Non-pigmented ciliary epithelial cell (primary cell): Measurements from ENCODE around the gene GTF3C1.
"Not testable (repeated sequence)": the region's sequence is repeated elsewhere in the genome, so short reads cannot be mapped to it uniquely, and the experiment has no call there.

Source experiments
- DNase-seq: peaks from one replicate; pipeline ENCODE4 v3.0.0-alpha.2; 2010; ENCODE audit warnings: low read depth

The GTF3C1 gene

DNA sequence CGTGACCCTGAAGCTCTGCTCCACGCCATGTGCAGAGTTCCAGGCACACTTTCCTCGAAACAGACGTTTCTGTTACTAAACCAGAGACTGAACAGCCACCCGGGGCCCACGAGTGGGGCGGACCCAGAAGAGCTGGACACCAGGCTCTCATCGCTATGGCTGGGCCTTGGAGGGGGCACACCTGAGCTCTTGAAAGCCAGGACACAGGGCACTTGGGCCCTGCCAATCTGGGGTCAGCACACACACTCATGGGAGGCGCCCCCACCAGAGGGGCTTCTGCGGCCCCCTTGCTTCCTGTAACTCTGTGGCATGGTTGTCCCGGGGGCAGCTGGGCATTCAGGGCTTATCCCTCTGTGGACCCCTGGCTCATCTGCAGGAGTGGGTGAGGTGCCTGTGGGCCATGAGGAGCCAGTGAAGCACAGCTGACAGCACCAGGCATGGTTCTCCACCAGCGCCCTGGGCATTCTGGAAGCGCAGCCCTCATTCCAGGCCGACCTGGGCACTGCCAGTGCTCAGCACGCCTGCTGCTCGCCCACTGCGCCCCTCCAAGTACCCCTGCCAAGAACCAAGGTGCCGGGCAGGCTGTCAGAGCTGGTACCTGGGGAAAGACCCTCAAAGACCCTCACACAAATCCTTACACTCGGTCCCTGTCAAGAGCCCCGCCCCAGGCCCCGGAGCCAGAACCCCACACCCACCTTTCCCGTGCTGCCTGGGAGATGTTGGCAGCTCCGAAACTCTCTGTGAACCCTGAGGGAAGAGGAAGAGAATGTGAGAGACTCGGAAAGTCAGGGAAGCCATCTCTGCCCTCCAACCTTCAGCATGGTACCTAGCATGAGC, 86.6 kb downstream of the GTF3C1 start:
- no peak for DNase-seq

GRCh38 chr16:27462200-27462845, 87.4 kb downstream of the GTF3C1 start:
- DNase-seq, result no peak

DNA sequence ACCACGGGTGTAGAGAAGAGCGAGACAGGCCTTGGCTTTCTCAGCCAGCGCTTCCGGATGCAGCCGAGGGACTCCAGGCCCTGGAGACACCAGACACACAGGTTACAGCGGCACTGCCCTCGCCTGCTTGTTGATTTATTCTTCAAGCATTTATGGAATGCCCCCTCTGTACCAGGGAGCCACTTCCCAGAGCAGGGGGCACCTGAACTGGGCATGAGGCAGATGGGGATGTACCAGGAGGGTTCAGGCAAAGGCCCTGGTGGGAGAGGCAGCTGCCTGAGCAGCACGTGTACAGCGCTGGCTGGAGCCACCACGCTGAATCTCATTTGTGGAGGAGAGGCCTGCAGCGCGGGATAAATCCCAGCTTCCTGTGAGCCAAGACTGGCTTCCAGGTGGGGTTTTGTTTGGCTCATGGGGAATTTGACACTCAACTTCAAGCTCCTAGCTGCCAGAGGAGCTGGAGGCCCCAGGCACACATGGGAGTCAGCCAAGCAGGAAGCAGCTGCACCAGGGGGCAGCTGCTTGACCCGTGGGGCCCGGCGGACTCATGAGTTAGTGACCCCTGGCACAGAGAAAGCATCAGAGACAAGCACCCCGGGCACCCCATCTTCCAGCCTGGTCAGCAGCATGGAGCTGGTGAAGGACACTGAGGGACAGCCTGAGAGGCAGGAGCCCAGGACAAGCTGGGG, 88.1 kb downstream of the GTF3C1 start:
- no peak for DNase-seq

- no peak for DNase-seq
These were observed 88.8 kb downstream of the GTF3C1 start for GRCh38 chr16:27460663-27461482.

DNA sequence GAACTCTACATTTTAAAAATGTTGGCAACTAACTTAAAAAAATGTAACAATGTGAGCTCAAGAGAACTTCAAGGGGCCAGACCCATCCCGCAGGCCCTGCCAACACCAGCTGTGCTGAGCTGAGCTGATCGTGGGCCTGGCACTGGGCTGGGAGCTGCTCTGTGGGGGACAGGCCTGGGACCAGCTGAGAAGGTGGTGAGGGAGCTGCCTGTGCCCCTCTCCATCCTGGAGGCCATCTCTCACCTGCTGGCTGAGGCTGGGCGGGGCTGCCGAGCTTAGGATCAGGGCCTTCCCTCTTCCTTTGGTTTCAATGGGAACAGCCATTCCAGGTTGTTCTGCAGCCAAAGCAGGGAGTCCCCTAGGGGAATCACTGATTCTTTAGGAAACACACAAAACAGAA, 89.5 kb downstream of the GTF3C1 start:
- DNase-seq, result no peak

- no peak for DNase-seq
These were observed 90.6 kb downstream of the GTF3C1 start for GRCh38 chr16:27458987-27459688.

- no peak for DNase-seq
These were observed 91.5 kb downstream of the GTF3C1 start for GRCh38 chr16:27458258-27458657.

- DNase-seq, result not testable (repeated sequence)
These were observed 92.2 kb downstream of the GTF3C1 start for GRCh38 chr16:27457605-27457900.

DNA sequence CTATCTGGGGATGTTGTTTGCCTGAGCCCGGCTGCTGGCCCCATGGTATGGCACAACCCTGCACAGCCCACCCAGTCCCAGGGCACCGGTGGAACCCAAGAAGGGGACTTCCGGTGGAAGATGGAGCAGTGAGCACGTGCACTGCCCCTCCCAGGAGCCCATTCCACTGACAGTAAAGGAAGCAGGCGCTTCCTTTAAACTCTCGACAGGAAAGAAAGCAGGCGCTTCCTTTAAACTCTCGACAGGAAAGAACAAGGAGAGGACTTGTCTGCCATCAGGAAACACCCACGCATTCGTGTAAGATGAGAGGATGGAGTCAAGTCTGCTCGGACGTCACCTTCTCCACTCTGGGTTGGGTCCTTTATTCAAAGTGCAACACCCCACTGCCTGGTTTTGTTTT, 94.0 kb downstream of the GTF3C1 start:
- no peak for DNase-seq

DNA sequence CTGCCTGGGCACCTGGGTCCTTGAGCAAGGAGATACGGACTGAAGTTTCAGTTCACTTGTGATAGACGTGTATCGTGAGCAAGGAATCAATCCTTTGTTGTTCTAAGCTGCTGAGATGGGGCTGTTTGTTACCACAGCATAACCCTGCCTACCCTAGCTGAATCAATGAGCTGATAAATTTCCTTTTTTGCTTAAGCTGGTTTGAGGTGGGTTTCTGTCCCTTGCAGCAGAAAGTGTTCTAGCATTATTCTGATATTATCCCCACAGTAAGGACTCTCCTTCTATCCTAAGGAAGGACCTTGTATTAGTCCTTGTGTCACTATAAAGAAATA, 96.3 kb downstream of the GTF3C1 start:
- DNase-seq, result no peak

DNA sequence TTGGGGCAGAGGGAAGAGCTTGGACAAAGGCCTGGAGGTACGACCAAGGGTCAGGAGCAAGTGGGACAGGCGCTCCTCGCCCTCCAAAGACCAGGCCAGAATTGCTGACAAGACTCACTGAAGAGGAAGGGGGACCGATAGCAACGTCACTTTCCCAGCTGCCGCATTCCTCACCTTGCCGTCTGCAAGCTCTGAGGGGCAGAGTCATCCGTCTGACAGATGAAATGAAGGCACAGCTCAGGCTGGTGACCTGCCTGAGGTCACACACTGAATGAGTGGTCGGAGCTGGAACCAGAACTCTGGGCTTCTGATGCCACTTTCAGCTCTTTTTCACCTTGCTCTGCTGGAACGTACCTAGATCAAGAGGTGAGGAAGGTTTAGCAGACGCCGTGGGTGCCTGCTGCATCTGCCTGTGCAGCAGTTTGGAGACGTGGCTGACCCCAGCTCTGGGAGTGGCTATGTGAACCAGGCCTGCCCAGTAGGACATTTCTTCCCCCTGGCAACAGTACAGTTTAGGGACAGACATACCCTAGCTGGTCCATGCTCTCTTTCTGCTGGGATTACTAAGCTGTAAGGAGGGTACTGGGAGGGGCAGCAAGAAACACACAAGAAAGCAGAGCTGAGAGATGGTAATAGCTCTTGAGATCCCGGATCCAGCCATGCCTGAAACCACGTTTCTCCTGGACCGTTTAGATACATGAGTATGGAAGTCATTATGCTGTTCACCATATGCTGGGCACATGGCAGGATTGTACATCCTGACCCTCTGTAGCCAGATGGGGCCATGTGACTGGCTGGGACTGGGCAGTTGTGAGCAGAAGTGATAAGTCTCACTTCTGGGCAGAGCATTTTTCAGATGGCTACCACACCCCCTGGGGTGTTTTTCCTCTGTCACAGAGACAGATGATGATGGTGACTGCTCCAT, 96.9 kb downstream of the GTF3C1 start:
- DNase-seq, result no peak

- DNase-seq, result no peak
These were observed 99.5 kb downstream of the GTF3C1 start for GRCh38 chr16:27450196-27450549.

DNA sequence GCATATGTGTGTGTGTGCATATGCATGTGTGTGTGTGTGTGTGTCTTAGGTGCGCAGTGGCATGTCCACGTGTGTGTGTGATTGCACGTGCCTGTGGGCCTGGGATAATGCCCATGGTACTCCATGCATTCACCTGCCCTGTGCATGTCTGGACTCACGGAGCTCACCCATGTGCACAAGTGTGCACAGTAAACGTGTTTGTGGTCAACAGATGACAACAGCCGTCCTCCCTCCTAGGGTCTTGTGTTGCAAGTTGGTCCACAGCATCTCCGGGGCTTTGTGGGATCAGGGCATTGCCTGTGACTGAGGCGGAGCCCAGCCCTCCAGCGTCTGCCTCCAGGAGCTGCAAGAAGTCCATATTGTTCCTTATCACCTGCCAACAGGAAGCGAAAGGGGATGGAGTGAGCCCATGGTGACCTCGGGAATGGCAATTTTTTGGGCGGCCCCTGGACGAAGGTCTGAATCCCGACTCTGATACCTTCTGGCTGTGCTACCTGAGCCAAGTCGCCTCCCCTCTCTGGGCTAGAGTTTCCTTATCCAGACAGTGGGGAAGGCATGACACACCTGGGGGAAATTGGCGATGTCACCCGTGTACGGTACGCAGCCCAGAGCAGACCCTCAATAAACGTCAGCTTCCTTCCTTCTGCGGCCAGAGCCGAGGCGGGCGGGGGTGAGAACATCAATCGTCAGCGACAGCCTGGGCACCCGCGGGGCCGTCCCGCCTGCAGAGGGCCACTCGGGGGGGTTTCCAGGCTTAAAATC, 100.1 kb downstream of the GTF3C1 start:
- DNase-seq, result no peak

- no peak for DNase-seq
These were observed 100.9 kb downstream of the GTF3C1 start for GRCh38 chr16:27448532-27449433.

GRCh38 chr16:27447301-27447700, 102.4 kb downstream of the GTF3C1 start:
- DNase-seq, result no peak

GRCh38 chr16:27446721-27447120, 103.0 kb downstream of the GTF3C1 start:
- DNase-seq, result no peak

DNA sequence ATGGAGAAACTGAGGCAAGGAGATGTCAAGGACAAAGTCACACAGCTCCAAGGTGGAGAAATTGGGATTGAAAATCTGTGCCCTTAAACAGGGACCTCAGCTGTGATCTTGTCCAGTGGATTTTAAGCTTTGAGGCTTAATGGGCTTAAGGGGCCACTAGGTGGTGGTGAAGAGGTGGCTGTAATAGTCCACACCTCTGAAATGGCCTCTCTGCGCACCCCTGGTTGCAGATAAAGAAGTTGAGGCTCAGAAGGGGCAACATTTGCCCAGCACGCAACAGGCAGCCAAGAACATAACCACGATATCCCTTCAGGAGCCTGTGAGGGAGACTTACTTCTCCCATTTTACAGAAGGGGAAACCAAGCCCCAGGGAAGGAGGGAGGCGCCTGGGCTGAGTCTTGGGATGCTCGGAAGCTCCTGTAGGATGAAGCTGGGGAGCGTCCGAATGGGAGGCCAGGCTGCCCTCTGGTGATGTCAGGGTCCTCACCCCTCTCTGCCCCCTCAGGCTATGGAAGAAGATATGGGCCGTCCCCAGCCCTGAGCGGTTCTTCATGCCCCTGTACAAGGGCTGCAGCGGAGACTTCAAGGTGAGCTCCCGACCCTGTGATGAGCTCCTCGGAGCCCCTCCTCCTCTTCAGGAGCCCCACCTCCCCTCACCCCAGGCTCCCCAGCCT, 104.1 kb downstream of the GTF3C1 start:
- no peak for DNase-seq

DNA sequence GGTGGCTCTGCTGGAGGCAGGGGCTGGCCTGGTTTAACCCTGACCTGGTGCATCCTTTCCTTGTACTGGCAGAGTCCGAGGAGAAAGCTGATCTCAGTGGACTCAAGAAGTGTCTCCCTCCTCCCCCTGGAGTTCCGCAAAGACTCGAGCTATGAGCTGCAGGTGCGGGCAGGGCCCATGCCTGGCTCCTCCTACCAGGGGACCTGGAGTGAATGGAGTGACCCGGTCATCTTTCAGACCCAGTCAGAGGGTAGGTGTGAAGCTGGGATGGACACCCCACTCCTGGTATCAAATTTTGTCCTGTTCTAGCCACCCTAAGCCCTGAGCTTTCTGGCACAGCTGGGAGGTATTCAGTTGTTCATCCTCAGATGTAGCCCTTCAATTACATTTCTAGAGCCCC, 105.2 kb downstream of the GTF3C1 start:
- no peak for DNase-seq
